Measurements from ENCODE around the gene BNIP1. TPM values are rescaled to one million over a fixed set of nuclear protein-coding genes. Genes with fewer than 3 reads are reported as not detected.
A peak's percentile ranks its signal among the peaks of the same experiment; 100 is the strongest.

Gene BNIP1, protein sequence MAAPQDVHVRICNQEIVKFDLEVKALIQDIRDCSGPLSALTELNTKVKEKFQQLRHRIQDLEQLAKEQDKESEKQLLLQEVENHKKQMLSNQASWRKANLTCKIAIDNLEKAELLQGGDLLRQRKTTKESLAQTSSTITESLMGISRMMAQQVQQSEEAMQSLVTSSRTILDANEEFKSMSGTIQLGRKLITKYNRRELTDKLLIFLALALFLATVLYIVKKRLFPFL
- 1 to 10 TPM; 4.4 to 8.6 (median 4.8) TPM for total RNA-seq
- long read RNA-seq, transcript BNIP1-202 (6 exons, 1,184 nt): major isoform, 5 of 6 reads
- long read RNA-seq, partial matches to known transcripts: 0 of 6 reads
- long read RNA-seq, other reads (novel, unspliced or antisense): 1 of 6 reads

DNA sequence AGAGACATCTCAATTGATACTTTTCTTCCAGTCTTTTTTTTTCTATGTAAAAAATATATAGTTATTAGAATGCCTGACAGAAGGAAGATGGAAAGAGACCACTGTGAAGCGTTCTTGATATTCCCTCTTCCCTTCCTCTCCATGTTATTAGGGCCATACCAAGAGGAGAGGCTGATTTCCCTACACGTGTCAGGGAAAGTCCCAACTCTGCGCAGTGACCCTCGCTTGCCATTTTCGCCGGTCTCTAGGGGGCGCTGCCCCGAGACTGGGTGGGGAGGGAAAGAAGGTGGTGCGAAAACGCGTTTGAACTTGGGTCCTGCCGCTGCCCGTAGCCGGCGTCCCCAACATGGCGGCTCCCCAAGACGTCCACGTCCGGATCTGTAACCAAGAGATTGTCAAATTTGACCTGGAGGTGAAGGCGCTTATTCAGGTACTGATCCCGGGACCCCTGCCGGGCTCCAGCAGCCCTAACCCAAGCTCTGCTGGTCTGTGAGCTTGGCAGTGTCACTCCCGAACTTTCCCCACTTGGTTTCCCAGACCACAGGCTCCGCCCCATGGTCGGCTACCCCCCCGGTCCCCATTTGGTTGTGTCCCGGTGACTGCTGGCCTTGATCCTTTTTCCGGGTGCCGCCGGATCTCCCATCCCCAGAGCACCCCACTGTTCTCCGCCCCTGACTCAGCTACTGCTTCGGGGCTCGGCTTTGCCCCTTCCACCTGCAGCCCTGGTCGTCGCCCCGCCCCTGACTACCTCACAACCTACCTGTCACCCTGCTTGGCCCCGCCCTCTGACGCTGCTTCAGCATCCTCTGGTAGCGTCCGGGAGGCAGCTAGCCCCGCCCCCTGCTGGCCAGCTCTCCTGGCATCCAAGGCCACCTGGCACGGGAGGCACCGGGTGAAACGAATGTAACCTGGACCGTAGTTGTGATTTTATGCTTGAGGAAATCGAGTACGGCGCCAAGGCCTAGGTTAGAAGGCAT lies at the start of gene BNIP1:
TSS of gene BNIP1 (plus strand) at position 332 of the 977 bp plus-strand sequence. CDS start at position 347, 15 bp downstream.
- Histone ChIP-seq H3K9me3 (no peaks in the 10 kb centered on the region), H3K4me1 (peaks cover 0 to 6% (median 0%) of the 10 kb centered on the region in 4 donors), H3K36me3 (peaks cover 0 to 6% (median 0%) of the 10 kb centered on the region in 4 donors), H3K4me3 (peak within 1 kb of the TSS; percentile 94 to 98 (median 95)), H3K27ac (peak within 1 kb of the TSS; percentile 90 to 95 (median 91)), H3K27me3 (no peaks in the 10 kb centered on the region)
- peak; percentile 76 for TF ChIP-seq POLR2A (IDR thresholded peaks at IDR 0.05)
- TF ChIP-seq, protein P1, sequence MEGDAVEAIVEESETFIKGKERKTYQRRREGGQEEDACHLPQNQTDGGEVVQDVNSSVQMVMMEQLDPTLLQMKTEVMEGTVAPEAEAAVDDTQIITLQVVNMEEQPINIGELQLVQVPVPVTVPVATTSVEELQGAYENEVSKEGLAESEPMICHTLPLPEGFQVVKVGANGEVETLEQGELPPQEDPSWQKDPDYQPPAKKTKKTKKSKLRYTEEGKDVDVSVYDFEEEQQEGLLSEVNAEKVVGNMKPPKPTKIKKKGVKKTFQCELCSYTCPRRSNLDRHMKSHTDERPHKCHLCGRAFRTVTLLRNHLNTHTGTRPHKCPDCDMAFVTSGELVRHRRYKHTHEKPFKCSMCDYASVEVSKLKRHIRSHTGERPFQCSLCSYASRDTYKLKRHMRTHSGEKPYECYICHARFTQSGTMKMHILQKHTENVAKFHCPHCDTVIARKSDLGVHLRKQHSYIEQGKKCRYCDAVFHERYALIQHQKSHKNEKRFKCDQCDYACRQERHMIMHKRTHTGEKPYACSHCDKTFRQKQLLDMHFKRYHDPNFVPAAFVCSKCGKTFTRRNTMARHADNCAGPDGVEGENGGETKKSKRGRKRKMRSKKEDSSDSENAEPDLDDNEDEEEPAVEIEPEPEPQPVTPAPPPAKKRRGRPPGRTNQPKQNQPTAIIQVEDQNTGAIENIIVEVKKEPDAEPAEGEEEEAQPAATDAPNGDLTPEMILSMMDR (IDR thresholded peaks at IDR 0.05): peak; percentile 91 to 95 (median 94)
- ATAC-seq: peak; percentile 96 to 99 (median 98)
- intact Hi-C loops (cut with DNase I): no loop called here
- WGBS (ENCODE audit: insufficient coverage, low coverage, low lambda C conversion rate, missing lambda C conversion rate): under 1% methylated on average over 27 of the region's 48 CpGs
- peak; percentile 99 to 100 (median 100) for DNase-seq

DNA sequence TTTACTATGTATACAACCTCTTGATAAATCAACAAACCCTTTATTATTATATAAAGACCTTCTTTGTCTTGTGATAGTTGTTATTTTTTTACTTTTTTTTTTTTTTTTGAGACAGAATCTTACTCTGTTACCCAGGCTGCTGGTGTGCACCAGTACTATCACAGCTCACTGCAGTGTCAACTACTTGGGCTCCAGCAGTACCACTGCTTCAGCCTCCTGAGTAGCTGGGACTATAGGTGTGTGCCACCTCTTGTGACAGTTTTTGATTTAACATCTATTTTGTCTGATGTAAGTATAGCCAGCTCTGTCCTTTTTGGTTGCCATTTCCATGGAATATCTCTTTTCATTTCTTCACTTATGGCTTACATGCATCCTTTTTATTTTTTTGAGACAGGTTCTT lies 45.5 kb upstream of the BNIP1 start:
- no peak overlapping the region for H3K27ac ChIP-seq
- no peak overlapping the region for H3K4me3 ChIP-seq
- DNase-seq: no peak
- no peak for ATAC-seq
- intact Hi-C loops (cut with DNase I): no loop called here
- H3K36me3 ChIP-seq: no peaks in the 10 kb centered on the region
- no peaks in the 10 kb centered on the region for H3K9me3 ChIP-seq
- H3K27me3 ChIP-seq: no peaks in the 10 kb centered on the region
- H3K4me1 ChIP-seq: peaks cover 0 to 10% (median 0%) of the 10 kb centered on the region in 4 donors
- TF ChIP-seq POLR2A (IDR thresholded peaks at IDR 0.05): no peak
- TF ChIP-seq, protein P1 (IDR thresholded peaks at IDR 0.05): no peak

DNA sequence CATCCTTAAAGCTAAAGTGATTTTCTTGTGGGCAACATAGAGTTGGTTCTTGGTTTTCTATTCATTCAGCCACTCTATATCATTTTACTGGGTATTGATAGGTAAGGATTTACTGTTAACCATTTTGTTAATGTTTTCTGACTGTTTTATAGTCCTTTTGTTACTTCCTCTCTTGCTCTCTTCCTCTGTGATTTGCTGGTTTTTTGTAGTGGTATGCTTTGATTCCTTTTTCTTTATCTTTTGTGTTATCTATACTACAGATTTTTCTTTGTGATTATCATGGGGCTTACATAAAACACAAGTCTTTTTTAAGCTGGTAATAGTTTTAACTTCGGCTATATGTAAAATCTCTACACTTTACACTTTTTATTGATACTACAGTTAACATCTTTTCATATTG lies 44.9 kb upstream of the BNIP1 start:
- WGBS (ENCODE audit: insufficient coverage, low coverage, low lambda C conversion rate, missing lambda C conversion rate): 92% methylated on average over 1 of the region's 1 CpG
- TF ChIP-seq, protein P1 (IDR thresholded peaks at IDR 0.05): no peak
- no peak for TF ChIP-seq POLR2A (IDR thresholded peaks at IDR 0.05)
- no peaks in the 10 kb centered on the region for H3K27me3 ChIP-seq
- DNase-seq: no peak
- no peak overlapping the region for H3K27ac ChIP-seq
- no peaks in the 10 kb centered on the region for H3K9me3 ChIP-seq
- intact Hi-C loops (cut with DNase I): no loop called here
- peaks cover 0 to 6% (median 0%) of the 10 kb centered on the region in 4 donors for H3K4me1 ChIP-seq
- no peaks in the 10 kb centered on the region for H3K36me3 ChIP-seq
- H3K4me3 ChIP-seq: no peak overlapping the region
- ATAC-seq: no peak

DNA sequence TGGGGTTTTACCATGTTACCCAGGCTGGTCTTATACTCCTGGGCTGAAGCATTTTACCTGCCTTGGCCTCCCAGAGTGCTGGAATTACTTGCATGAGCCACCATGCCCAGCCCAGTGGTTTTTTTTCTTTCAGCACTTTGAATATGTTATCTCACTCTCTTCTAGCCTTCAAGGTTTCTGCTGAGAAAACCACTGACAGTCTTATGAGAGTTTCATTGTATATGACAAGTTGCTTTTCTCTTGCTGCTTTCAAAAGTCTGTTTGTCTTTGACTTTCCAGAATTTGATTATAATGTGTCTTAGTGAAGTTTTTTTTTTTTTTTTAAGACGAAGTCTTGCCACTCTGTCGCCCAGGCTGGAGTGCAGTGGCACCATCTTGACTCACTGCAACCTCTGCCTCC lies 43.1 kb upstream of the BNIP1 start:
- H3K9me3 ChIP-seq: no peaks in the 10 kb centered on the region
- intact Hi-C loops (cut with DNase I): no loop called here
- TF ChIP-seq, protein P1 (IDR thresholded peaks at IDR 0.05): no peak
- TF ChIP-seq POLR2A (IDR thresholded peaks at IDR 0.05): no peak
- ATAC-seq (no peak), DNase-seq (no peak)
- H3K27ac ChIP-seq: no peak overlapping the region
- H3K4me1 ChIP-seq: peaks cover 0 to 6% (median 0%) of the 10 kb centered on the region in 4 donors
- 100% methylated on average over 2 of the region's 2 CpGs for WGBS (ENCODE audit: insufficient coverage, low coverage, low lambda C conversion rate, missing lambda C conversion rate)
- no peaks in the 10 kb centered on the region for H3K27me3 ChIP-seq
- no peak overlapping the region for H3K4me3 ChIP-seq
- H3K36me3 ChIP-seq: no peaks in the 10 kb centered on the region
